ENCODE results near the gene ZNF830.

GRCh38 chr17:34917381-34917780 is 44.0 kb upstream of the ZNF830 start:
- TF ChIP-seq EZH2 (IDR thresholded peaks at IDR 0.05; ENCODE audit: insufficient read depth, low read length) (no peak), CTCF (IDR thresholded peaks at IDR 0.05; ENCODE audit: insufficient read depth, low read depth, low read length) (no peak)

All from astrocyte (in vitro differentiated cells and primary cell).